Endothelial cell of umbilical vein (primary cell): ENCODE data around the gene GP9. TPM values are rescaled to one million over a fixed set of nuclear protein-coding genes. Genes with fewer than 3 reads are reported as not detected.

Source experiments
- BruUV-seq: library from RNA; stranded (reverse); fragments of 400-500 nt; replicated peaks from 2 replicates; lab custom pipeline; 2021; lab: Mats Ljungman, UMichigan
- CTCF ChIA-PET: fragments of 300-600, 350-600 bp; sonication (Branson Sonifier 250); formaldehyde crosslinking; loops from one replicate; lab custom pipeline; 2021; ENCODE audit warnings: antibody characterized with exemption, inconsistent platforms; lab: Charles Lee
- POLR2A ChIA-PET: fragments of 300-600, 350-600 bp; sonication (Branson Sonifier 250); formaldehyde crosslinking; loops from one replicate; lab custom pipeline; 2021; ENCODE audit warnings: antibody characterized with exemption, inconsistent platforms; lab: Charles Lee
- DNase-seq: peaks from one replicate; pipeline ENCODE4 v3.0.0-alpha.2; 2011; ENCODE audit warnings: low read depth, low spot score
- FAIRE-seq: peaks from 2 replicates; lab custom pipeline; 2011; peaks lifted over from hg19 to GRCh38; lab: Jason Lieb, UNC
- H2AFZ ChIP-seq: 2 replicates; pipeline ENCODE4 v1.6.0; 2012; ENCODE audit warnings: low read depth, low read length, control low read depth, inconsistent platforms
- H3K27ac ChIP-seq: 2 replicates; pipeline ENCODE4 v1.5.1; 2011; ENCODE audit warnings: low read depth, mild to moderate bottlenecking, control low read depth, low read length, moderate library complexity; ENCODE audit not compliant: insufficient read depth
- H3K27me3 ChIP-seq, 2 experiments: 2 replicates each; pipeline versions ENCODE4 v1.6.0 to v1.6.1; 2011; ENCODE audit warnings: low read length in 2 of 2, mixed read lengths in 1 of 2; ENCODE audit not compliant: control insufficient read depth in 2 of 2, insufficient read depth in 2 of 2
- H3K36me3 ChIP-seq, 2 experiments: 2 replicates in 1 of 2; 3 replicates in 1 of 2; pipeline ENCODE4 v1.5.1; 2011; ENCODE audit warnings: low read length in 2 of 2, mild to moderate bottlenecking in 1 of 2, moderate library complexity in 1 of 2; ENCODE audit not compliant: control insufficient read depth in 2 of 2, insufficient read depth in 2 of 2; ENCODE audit errors: extremely low read depth in 1 of 2
- H3K4me1 ChIP-seq: 3 replicates; pipeline ENCODE4 v1.5.1; 2011; ENCODE audit warnings: mild to moderate bottlenecking, low read length; ENCODE audit not compliant: control insufficient read depth, insufficient read depth; ENCODE audit errors: extremely low read depth
- H3K4me2 ChIP-seq: 2 replicates; pipeline ENCODE4 v1.6.1; 2011; ENCODE audit warnings: low read length, control low read depth, mixed read lengths; ENCODE audit not compliant: insufficient read depth
- H3K4me3 ChIP-seq, 3 experiments: fragments of 200-600 bp in 1 of 3; sonication (generic), shearing (Covaris generic) in 1 of 3; replicated peaks in 1 of 3; 2 replicates each; pipeline ENCODE4 v1.5.1; 2011 to 2016; ENCODE audit warnings: control low read depth in 3 of 3, low read length in 3 of 3, mild to moderate bottlenecking in 2 of 3, inconsistent platforms in 1 of 3, low read depth in 1 of 3, moderate library complexity in 1 of 3; ENCODE audit not compliant: insufficient read depth in 1 of 3
- H3K79me2 ChIP-seq: 2 replicates; pipeline ENCODE4 v1.6.0; 2012; ENCODE audit warnings: low read length, inconsistent platforms; ENCODE audit not compliant: control insufficient read depth, insufficient read depth
- H3K9ac ChIP-seq: replicated peaks from 2 replicates; pipeline ENCODE3; 2011; ENCODE audit warnings: low read length, control low read depth; ENCODE audit not compliant: insufficient read depth; ENCODE audit errors: extremely low read depth
- H3K9me1 ChIP-seq: replicated peaks from 3 replicates; pipeline ENCODE4 v1.6.0; 2011; ENCODE audit warnings: mild to moderate bottlenecking, low read length; ENCODE audit not compliant: control insufficient read depth, insufficient read depth; ENCODE audit errors: extremely low read depth
- H3K9me3 ChIP-seq: replicated peaks from 2 replicates; pipeline ENCODE4 v1.5.1; 2012; ENCODE audit warnings: low read length, inconsistent platforms; ENCODE audit not compliant: control insufficient read depth, insufficient read depth
- H4K20me1 ChIP-seq: replicated peaks from 2 replicates; pipeline ENCODE3; 2011; ENCODE audit warnings: mild to moderate bottlenecking, low read length; ENCODE audit not compliant: control insufficient read depth, insufficient read depth; ENCODE audit errors: extremely low read depth
- EZH2 ChIP-seq: IDR thresholded peaks from 2 replicates; pipeline ENCODE4 v1.6.1; 2012; ENCODE audit warnings: borderline replicate concordance, low read depth, mild to moderate bottlenecking, moderate library complexity, low read length, inconsistent platforms; ENCODE audit not compliant: severe bottlenecking
- FOS ChIP-seq: IDR thresholded peaks from 2 replicates; pipeline ENCODE4 v1.6.1; 2011; ENCODE audit warnings: mild to moderate bottlenecking, low read length, moderate library complexity, borderline replicate concordance; ENCODE audit not compliant: insufficient read depth
- GATA2 ChIP-seq: IDR thresholded peaks from 2 replicates; pipeline ENCODE4 v1.7.0; 2011; ENCODE audit warnings: low read depth, mild to moderate bottlenecking, moderate library complexity, mixed read lengths, low read length; ENCODE audit not compliant: insufficient read length, insufficient read depth
- JUN ChIP-seq: IDR thresholded peaks from 2 replicates; pipeline ENCODE4 v1.6.1; 2011; ENCODE audit warnings: borderline replicate concordance, low read depth; ENCODE audit not compliant: insufficient read length, insufficient read depth
- MYC ChIP-seq: IDR thresholded peaks from one replicate; pipeline ENCODE4 v1.6.1; 2011; ENCODE audit warnings: mild to moderate bottlenecking, low read depth, low read length
- POLR2A ChIP-seq: IDR thresholded peaks from 2 replicates; pipeline ENCODE4 v1.6.1; 2012; ENCODE audit warnings: low read depth, mild to moderate bottlenecking, control low read depth, low read length
- POLR2AphosphoS5 ChIP-seq: IDR thresholded peaks from 2 replicates; pipeline ENCODE4 v1.6.1; 2012; ENCODE audit warnings: low read depth, mild to moderate bottlenecking, control low read depth, low read length, moderate library complexity; ENCODE audit not compliant: insufficient read depth
- dilution Hi-C: fragments of 300-500 bp; cut with MboI; formaldehyde crosslinking; loops from one replicate; pipeline ENCODE4 v1.15.0; 2019; ENCODE audit warnings: low sequenced_read_pairs; ENCODE audit not compliant: extremely low pct_ligation_motif_present
- intact Hi-C: fragments of 100-400 bp; cut with micrococcal nuclease; formaldehyde crosslinking; loops from one replicate; pipeline ENCODE4 v1.10.0; 2022
- polyA plus RNA-seq, 4 experiments: library from polyadenylated mRNA; depleted of rRNA in 3 of 4; stranded (reverse) in 3 of 4; unstranded in 1 of 4; fragments of >200 nt; gene quantifications; 2 replicates each; pipeline versions ENCODE4 v1.2.1 to v1.2.3, GENCODE V29; 2011 to 2012; ENCODE audit warnings: missing spikeins in 1 of 4
- total RNA-seq: library from RNA; stranded (reverse); gene quantifications from 2 replicates; pipeline ENCODE4 v1.2.3, GENCODE V29; 2021
- TF ChIP-seq, protein P1 (sequence below), 2 donors: IDR thresholded peaks; 1 replicate in 1 of 2; 2 replicates in 1 of 2; pipeline ENCODE4 v1.5.1; 2011; ENCODE audit warnings: low read length in 2 of 2, mild to moderate bottlenecking in 2 of 2, moderate library complexity in 2 of 2, control low read depth in 1 of 2, inconsistent platforms in 1 of 2, low read depth in 1 of 2; ENCODE audit not compliant: insufficient read depth in 1 of 2; ENCODE audit errors: extremely low read depth in 1 of 2
- TF ChIP-seq, protein P2 (sequence below): IDR thresholded peaks from 2 replicates; pipeline ENCODE4 v1.6.1; 2011; ENCODE audit not compliant: insufficient read depth, insufficient read length

Gene GP9
- total and polyA plus RNA-seq, 2 donors (not counting 3 experiments of a cell fraction or from before 2014, with no cell fraction given) = not detected

DNA sequence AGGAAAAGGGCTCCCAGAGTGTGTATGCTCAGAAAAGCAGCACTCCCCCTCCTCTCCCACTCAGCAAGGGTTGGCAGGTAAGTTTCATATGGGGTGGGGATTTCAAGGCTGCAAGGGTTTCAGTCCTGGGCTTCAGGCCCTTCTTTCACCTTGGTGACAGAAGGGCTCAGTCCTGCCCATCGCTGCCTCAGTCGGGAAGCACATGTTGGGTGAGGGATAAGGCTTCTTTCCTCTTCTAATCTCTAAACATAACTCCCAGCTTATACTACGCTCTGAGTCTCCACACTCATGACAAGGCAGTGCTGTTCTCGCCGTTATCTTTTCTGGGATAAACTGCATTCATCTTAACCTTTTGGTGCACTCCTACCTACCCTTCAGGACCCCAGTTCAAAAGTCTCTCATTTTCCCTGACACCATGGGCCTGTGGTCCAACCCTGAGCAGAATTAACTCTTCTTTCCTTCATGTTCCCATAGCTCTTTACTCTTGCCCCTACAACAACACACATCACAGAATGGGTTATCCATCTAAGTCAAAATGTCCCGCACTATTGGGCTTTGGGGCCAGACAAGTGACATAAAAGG, 44.0 kb downstream of the GP9 start:
- FAIRE-seq = no peak
- H3K9me3 ChIP-seq = no peaks in the 10 kb centered on the region
- no peak for DNase-seq
- no peak overlapping the region for H3K4me2 ChIP-seq
- peaks cover 0 to 15% of the 10 kb centered on the region in 2 experiments for H3K36me3 ChIP-seq
- no peaks in the 10 kb centered on the region for H3K4me1 ChIP-seq
- TF ChIP-seq MYC = no peak
- no peak for TF ChIP-seq POLR2AphosphoS5
- no peak for TF ChIP-seq POLR2A
- TF ChIP-seq, protein P1, sequence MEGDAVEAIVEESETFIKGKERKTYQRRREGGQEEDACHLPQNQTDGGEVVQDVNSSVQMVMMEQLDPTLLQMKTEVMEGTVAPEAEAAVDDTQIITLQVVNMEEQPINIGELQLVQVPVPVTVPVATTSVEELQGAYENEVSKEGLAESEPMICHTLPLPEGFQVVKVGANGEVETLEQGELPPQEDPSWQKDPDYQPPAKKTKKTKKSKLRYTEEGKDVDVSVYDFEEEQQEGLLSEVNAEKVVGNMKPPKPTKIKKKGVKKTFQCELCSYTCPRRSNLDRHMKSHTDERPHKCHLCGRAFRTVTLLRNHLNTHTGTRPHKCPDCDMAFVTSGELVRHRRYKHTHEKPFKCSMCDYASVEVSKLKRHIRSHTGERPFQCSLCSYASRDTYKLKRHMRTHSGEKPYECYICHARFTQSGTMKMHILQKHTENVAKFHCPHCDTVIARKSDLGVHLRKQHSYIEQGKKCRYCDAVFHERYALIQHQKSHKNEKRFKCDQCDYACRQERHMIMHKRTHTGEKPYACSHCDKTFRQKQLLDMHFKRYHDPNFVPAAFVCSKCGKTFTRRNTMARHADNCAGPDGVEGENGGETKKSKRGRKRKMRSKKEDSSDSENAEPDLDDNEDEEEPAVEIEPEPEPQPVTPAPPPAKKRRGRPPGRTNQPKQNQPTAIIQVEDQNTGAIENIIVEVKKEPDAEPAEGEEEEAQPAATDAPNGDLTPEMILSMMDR (IDR thresholded peaks at IDR 0.05; ENCODE audit: extremely low read depth in 1 of 2, insufficient read depth in 1 of 2, low read depth in 1 of 2, low read length in 2 of 2) = no peak
- TF ChIP-seq JUN = no peak
- TF ChIP-seq, protein P2, sequence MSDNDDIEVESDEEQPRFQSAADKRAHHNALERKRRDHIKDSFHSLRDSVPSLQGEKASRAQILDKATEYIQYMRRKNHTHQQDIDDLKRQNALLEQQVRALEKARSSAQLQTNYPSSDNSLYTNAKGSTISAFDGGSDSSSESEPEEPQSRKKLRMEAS = no peak
- no peak for TF ChIP-seq EZH2
- TF ChIP-seq FOS = no peak
- TF ChIP-seq GATA2 = no peak
- intact Hi-C loops (no loop called here), dilution Hi-C loops (loop anchor here (25.0 kb wide), 1 partner anchor 192 kb away; no protein-coding TSS in a partner anchor)
- H4K20me1 ChIP-seq = peaks cover 2% of the 10 kb centered on the region
- no peak overlapping the region for H3K4me3 ChIP-seq
- H2AFZ ChIP-seq = no peak overlapping the region
- peaks cover 3% of the 10 kb centered on the region for H3K79me2 ChIP-seq
- H3K9ac ChIP-seq = no peak overlapping the region
- ChIA-PET POLR2A (no interaction called here), CTCF (interaction anchor here (1.2 kb wide), 1 partner anchor 51 kb away, joined by 7 read pairs; no protein-coding TSS in a partner anchor)
- H3K27ac ChIP-seq = no peak overlapping the region
- H3K27me3 ChIP-seq = no peaks in the 10 kb centered on the region
- H3K9me1 ChIP-seq = no peaks in the 10 kb centered on the region
- no TSS peak for BruUV-seq
